CD4-positive, alpha-beta T cell treated with Interleukin-17A for 1 hour (primary cell): ENCODE data around the gene INIP.

Experiments used
- DNase-seq: peaks from one replicate; pipeline ENCODE4 v3.0.0-alpha.2; 2020

The INIP gene

GRCh38 chr9:112665347-112665746 is 52.6 kb downstream of the INIP start:
- no peak for DNase-seq

DNA sequence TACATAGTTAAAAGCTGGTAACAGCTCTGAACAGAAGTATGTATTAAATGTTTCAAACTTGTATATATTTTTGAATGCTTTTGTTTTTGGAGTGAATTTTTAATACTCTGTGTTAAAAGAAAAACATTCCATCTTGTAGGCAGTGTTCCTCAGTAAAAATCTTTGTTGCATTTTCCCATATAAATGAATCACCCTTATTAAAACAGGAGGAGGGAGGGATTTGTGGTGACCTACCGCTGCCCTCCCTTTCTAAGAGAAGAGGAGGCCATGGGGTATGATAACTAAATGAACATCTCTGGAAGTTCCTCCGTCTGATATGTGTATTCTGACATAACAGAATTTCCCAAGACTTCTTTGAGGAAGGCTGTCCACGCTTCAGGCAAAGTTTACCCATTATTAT is 53.4 kb downstream of the INIP start:
- DNase-seq = no peak

DNA sequence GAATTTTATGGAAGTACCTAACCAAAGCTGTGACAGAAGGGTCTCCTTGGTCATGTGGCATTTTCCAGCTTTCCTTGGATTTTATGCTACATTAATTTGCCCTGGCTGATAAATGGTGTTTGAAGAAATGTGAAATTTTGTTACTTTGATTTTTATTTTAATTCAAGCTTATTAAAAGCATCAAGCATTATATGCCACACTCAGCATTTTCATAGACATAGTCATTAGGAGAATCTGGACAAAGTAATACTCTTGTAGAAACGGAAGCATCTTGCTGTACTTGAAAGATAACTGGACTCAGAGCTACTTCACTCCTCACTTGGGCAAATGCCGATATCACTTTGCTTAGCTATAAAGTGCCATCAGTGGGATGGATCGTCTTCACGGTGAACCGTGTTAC is 54.2 kb downstream of the INIP start:
- no peak for DNase-seq

- DNase-seq = no peak
Measured at GRCh38 chr9:112659906-112660305, 58.0 kb downstream of the INIP start.

GRCh38 chr9:112655668-112656067 is 62.2 kb downstream of the INIP start:
- no peak for DNase-seq

DNA sequence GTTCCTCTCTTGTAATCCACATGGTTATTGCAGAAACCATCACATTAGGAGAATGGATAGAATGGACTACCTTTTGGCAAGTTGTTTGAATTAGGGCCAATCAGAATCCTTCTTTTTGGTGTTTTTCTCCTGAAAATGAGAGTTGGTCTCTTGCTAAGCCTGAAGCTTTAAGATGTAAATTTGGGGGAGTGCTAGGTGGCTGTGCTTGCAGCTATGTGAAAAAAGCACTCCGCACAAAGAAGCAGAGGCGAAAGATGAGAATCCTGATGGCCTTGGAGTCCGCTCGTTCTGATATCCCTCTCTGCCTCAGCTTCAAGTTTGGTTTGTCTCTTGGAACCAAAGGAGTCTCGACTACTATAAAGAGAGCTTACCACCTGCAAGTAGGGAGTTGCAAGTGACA is 63.6 kb downstream of the INIP start:
- no peak for DNase-seq

GRCh38 chr9:112648624-112649023 is 69.3 kb downstream of the INIP start:
- no peak for DNase-seq

DNA sequence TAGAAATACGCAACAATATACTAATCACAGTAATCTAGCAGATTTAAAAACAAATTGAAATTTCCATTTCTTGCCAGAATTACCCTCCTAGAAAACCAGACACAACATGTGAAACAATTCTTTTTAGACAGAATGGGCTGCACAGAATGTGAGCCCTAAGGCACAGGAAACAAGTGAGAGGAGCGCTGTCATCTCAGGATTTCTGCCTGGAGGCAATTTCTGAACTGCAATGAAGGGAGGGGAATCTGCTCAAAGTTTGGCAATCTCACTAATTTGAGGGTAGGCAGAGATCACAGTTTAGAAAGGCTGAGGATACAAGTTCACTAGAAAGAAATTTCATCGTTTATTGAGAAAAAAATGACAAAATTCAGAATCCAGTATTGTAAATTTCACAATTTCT is 70.3 kb downstream of the INIP start:
- DNase-seq = no peak

GRCh38 chr9:112642126-112642525 is 75.8 kb downstream of the INIP start:
- DNase-seq = no peak

GRCh38 chr9:112640311-112640710 is 77.6 kb downstream of the INIP start:
- DNase-seq = no peak
